Liver (tissue), 3 donors: Measurements from ENCODE around the gene ACTN1.

ENCODE experiments used
- HNF4G ChIP-seq: IDR thresholded peaks from 2 replicates; pipeline ENCODE4 v1.6.1; 2016; ENCODE audit warnings: antibody characterized with exemption
- JUND ChIP-seq, 2 donors: IDR thresholded peaks; 2 replicates each; pipeline ENCODE4 v1.6.1; 2016; ENCODE audit warnings: antibody characterized with exemption in 2 of 2
- RAD21 ChIP-seq, 2 donors: IDR thresholded peaks; 2 replicates each; pipeline ENCODE4 v1.6.1; 2016; ENCODE audit warnings: antibody characterized with exemption in 2 of 2, mild to moderate bottlenecking in 2 of 2
- SP1 ChIP-seq: IDR thresholded peaks from 2 replicates; pipeline ENCODE4 v1.6.1; 2018; ENCODE audit warnings: antibody characterized with exemption, mild to moderate bottlenecking
- TAF1 ChIP-seq: conservative IDR thresholded peaks from 2 replicates; pipeline ENCODE4 v1.6.1; 2016; ENCODE audit warnings: antibody characterized with exemption, mild to moderate bottlenecking
- YY1 ChIP-seq: IDR thresholded peaks from 2 replicates; pipeline ENCODE4 v1.6.1; 2016; ENCODE audit warnings: antibody characterized with exemption, mild to moderate bottlenecking
- TF ChIP-seq, protein P1 (sequence below): fragments of 150-350 bp; IDR thresholded peaks from 2 replicates; pipeline ENCODE4 v1.5.1; 2017; ENCODE audit warnings: improper control_type of control experiment, low read depth, low read length; ENCODE audit not compliant: missing input control
- TF ChIP-seq, protein P2 (sequence below): IDR thresholded peaks from 2 replicates; pipeline ENCODE4 v1.6.1; 2016; ENCODE audit warnings: antibody characterized with exemption
- donor health status: healthy.
- donor health status: healthy.

DNA sequence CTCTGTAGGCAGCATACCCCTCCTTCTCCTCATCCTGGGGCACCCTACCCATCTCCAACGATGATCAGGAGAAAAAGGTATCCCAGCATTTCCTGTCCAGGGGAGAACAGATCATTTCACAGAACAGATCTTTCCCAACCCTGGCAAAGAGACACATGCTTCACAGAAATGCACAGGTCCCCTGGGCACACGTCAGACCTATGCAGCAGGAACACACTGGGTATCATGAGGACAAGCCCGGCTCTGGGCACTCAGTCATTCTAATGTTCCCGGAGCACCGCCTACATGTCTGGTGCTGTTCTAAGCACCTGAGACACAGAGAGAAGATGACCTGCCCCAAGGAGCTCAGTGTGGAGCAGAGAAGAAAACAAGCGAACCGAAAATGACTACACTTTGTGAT lies 56.2 kb downstream of the ACTN1 start:
- TF ChIP-seq, protein P1, sequence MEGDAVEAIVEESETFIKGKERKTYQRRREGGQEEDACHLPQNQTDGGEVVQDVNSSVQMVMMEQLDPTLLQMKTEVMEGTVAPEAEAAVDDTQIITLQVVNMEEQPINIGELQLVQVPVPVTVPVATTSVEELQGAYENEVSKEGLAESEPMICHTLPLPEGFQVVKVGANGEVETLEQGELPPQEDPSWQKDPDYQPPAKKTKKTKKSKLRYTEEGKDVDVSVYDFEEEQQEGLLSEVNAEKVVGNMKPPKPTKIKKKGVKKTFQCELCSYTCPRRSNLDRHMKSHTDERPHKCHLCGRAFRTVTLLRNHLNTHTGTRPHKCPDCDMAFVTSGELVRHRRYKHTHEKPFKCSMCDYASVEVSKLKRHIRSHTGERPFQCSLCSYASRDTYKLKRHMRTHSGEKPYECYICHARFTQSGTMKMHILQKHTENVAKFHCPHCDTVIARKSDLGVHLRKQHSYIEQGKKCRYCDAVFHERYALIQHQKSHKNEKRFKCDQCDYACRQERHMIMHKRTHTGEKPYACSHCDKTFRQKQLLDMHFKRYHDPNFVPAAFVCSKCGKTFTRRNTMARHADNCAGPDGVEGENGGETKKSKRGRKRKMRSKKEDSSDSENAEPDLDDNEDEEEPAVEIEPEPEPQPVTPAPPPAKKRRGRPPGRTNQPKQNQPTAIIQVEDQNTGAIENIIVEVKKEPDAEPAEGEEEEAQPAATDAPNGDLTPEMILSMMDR: no peak
- TF ChIP-seq YY1: no peak
- TF ChIP-seq SP1: peak; percentile 45
- TF ChIP-seq HNF4G: no peak
- TF ChIP-seq RAD21 (IDR thresholded peaks at IDR 0.05): no peak
- TF ChIP-seq TAF1: peak; percentile 44
- TF ChIP-seq JUND (IDR thresholded peaks at IDR 0.05): no peak
- TF ChIP-seq, protein P2, sequence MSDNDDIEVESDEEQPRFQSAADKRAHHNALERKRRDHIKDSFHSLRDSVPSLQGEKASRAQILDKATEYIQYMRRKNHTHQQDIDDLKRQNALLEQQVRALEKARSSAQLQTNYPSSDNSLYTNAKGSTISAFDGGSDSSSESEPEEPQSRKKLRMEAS: no peak
